ENCODE results near the gene SH2D4B. TPM values are rescaled to one million over a fixed set of nuclear protein-coding genes. Genes with fewer than 3 reads are reported as not detected.

Gene SH2D4B
- total RNA-seq, 1 experiment from 2014 or later, result 0.10 TPM

DNA sequence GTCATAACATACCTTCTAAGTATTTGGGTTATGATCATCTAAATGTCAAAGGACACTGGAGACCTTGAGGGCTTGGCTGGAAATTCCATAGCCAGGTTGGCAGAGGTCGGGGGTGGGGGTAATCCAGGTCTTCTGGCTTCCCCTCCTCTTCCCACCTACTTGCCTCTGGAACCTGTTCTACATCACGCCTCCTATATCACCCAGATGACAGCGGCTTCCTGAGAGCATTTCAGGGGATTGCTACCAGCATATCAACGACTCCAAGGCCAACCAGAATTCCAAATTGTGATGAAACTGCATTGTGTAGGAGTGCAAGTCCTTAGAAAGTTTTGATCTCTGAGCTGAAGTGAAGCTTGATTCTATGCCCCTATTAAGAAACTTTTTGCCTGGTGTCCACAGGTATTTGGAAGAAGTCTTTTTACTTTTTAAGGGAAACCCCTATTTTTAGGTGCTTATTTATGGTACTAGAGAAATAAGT lies 95.7 kb downstream of the SH2D4B start:
- ATAC-seq, result no peak
- no peak overlapping the region for H3K27ac ChIP-seq (ENCODE audit: low read length)
- no peak for TF ChIP-seq CTCF (IDR thresholded peaks at IDR 0.05)
- TF ChIP-seq REST (IDR thresholded peaks at IDR 0.05; ENCODE audit: insufficient read depth in 1 of 2, low read depth in 2 of 2, low read length in 1 of 2), result no peak
- no peak for TF ChIP-seq TCF7L2 (IDR thresholded peaks at IDR 0.05; ENCODE audit: low read depth, low read length)
- TF ChIP-seq SIN3A (IDR thresholded peaks at IDR 0.05; ENCODE audit: borderline replicate concordance, insufficient read depth, low read depth, low read length), result no peak
- TF ChIP-seq POLR2AphosphoS5 (IDR thresholded peaks at IDR 0.05; ENCODE audit: low read depth, low read length), result no peak
- CTCF ChIA-PET, result no interaction called here
- no peaks in the 10 kb centered on the region for H3K4me1 ChIP-seq (ENCODE audit: control insufficient read depth, insufficient read depth, low read length)
- no peaks in the 10 kb centered on the region for H3K36me3 ChIP-seq (ENCODE audit: control insufficient read depth, insufficient read depth, low read length)
- no TSS peak for BruUV-seq (replicated peaks)
- in situ Hi-C loops (cut with HindIII; ENCODE audit: low pct_unique_long_range_greater_than_20kb, low sequenced_read_pairs), result no loop called here
- H3K27me3 ChIP-seq (ENCODE audit: control insufficient read depth, insufficient read depth, low read length), result no peaks in the 10 kb centered on the region
- no peaks in the 10 kb centered on the region for H3K9me3 ChIP-seq (ENCODE audit: control insufficient read depth, insufficient read depth, low read depth, low read length)
- intact Hi-C loops (cut with micrococcal nuclease; ENCODE audit: unreplicated experiment), result no loop called here
- H3K4me3 ChIP-seq (ENCODE audit: low read depth in 2 of 2, low read length in 2 of 2), result no peak overlapping the region
- no peak for DNase-seq (ENCODE audit: low read depth, low spot score)
- POLR2A ChIA-PET, result no interaction called here

GRCh38 chr10:80633910-80634309 lies 96.2 kb downstream of the SH2D4B start:
- ATAC-seq, result no peak
- ChIA-PET POLR2A (no interaction called here), CTCF (no interaction called here)
- no peaks in the 10 kb centered on the region for H3K36me3 ChIP-seq (ENCODE audit: control insufficient read depth, insufficient read depth, low read length)
- H3K27ac ChIP-seq (ENCODE audit: low read length), result no peak overlapping the region
- in situ Hi-C loops (cut with HindIII; ENCODE audit: low pct_unique_long_range_greater_than_20kb, low sequenced_read_pairs), result no loop called here
- no peaks in the 10 kb centered on the region for H3K9me3 ChIP-seq (ENCODE audit: control insufficient read depth, insufficient read depth, low read depth, low read length)
- no peaks in the 10 kb centered on the region for H3K27me3 ChIP-seq (ENCODE audit: control insufficient read depth, insufficient read depth, low read length)
- TF ChIP-seq REST (IDR thresholded peaks at IDR 0.05; ENCODE audit: insufficient read depth in 1 of 2, low read depth in 2 of 2, low read length in 1 of 2) (no peak), CTCF (IDR thresholded peaks at IDR 0.05) (no peak), POLR2AphosphoS5 (IDR thresholded peaks at IDR 0.05; ENCODE audit: low read depth, low read length) (no peak), SIN3A (IDR thresholded peaks at IDR 0.05; ENCODE audit: borderline replicate concordance, insufficient read depth, low read depth, low read length) (no peak), TCF7L2 (IDR thresholded peaks at IDR 0.05; ENCODE audit: low read depth, low read length) (no peak)
- intact Hi-C loops (cut with micrococcal nuclease; ENCODE audit: unreplicated experiment), result no loop called here
- H3K4me1 ChIP-seq (ENCODE audit: control insufficient read depth, insufficient read depth, low read length), result no peaks in the 10 kb centered on the region
- BruUV-seq (replicated peaks), result no TSS peak
- no peak for DNase-seq (ENCODE audit: low read depth, low spot score)
- no peak overlapping the region for H3K4me3 ChIP-seq (ENCODE audit: low read depth in 2 of 2, low read length in 2 of 2)
